ENCODE data around the gene MAPKAPK2.

- TF ChIP-seq CTCF (IDR thresholded peaks at IDR 0.05; ENCODE audit: poor library complexity, severe bottlenecking) (peak; percentile 31), EP300 (conservative IDR thresholded peaks at IDR 0.05; ENCODE audit: poor library complexity, severe bottlenecking) (no peak), POLR2AphosphoS5 (IDR thresholded peaks at IDR 0.05) (no peak), TAF1 (IDR thresholded peaks at IDR 0.05; ENCODE audit: low read depth) (no peak), REST (IDR thresholded peaks at IDR 0.05; ENCODE audit: borderline replicate concordance) (no peak), EZH2 (IDR thresholded peaks at IDR 0.05; ENCODE audit: borderline replicate concordance, insufficient read depth, low read length, poor library complexity, severe bottlenecking) (no peak)
Observed at GRCh38 chr1:206725109-206725963, 40.6 kb downstream of the MAPKAPK2 start.
